ENCODE data around the gene CTBP2. TPM values are rescaled to one million over a fixed set of nuclear protein-coding genes. Genes with fewer than 3 reads are reported as not detected.
A peak's percentile ranks its signal among the peaks of the same experiment; 100 is the strongest.
"Not testable (repeated sequence)": the region's sequence is repeated elsewhere in the genome, so short reads cannot be mapped to it uniquely, and the experiment has no call there.

Gene CTBP2
- total RNA-seq, 1 donor from 2014 or later: 46.9 TPM

DNA sequence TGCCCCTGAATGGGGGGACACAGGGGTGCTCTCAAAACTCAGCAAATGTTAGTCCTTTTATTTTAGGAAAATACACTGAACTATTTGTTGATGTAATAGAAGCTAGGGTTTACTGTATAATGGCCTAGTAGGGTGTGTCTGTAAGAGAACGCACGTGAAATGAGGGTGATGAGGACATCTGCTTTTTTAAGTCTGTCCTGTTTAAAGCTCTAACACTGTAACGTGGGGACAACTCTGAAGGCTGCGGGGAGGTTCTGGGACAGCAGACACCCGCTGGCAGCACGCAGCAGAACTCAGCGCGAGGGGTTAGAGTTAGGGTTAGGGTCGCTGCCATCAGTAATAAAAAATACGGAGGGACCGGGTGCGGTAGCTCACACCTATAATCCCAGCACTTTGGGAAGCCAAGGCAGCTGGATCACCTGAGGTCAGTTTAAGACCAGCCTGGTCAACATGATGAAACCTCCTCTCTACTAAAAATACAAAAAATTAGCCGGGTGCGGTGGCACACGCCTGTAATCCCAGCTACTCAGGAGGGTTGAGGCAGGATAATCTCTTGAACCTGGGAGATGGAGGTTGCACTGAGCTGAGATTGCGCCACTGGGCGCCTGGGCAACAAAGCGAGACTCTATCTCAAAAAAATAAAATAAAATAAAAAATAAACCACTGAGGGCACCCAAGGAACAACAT lies 98.0 kb downstream of the CTBP2 start:
- DNase-seq (ENCODE audit: low spot score): no peak
- intact Hi-C loops (cut with DNase I): loop anchor here (10.0 kb wide), 1 partner anchor 92 kb away; no protein-coding TSS in a partner anchor
- no peak for ATAC-seq

DNA sequence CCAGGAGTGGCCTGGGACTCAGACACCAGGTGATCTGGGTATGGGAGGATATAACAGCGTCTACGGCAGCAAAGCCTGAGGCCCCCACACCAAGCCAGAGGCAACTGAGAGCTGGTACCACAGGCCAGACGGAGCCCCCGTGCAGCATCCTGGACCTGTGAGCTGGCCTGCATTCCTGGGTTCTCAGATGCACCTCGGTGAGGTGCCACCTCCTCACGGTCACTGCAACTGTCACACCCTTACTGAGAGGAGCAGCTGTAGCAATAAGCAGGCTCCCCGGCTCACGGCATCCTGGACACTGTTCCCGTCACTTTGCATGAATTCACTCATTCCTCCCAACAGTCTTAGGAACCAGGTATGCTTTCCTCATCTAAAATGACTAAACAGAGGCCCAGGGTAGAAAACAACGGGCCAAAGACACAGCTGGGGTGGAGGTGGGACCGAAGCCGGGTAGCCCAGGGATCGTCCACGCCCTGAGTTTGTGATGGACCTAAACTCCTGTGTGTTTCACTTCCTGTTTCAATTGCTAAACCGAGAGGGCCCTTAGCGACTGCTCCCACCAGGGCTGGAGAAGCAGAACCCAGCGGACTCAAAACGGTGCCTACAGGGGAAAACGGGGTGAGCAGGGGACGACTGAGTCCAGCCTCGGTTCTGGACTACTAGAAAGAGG lies 98.7 kb downstream of the CTBP2 start:
- DNase-seq (ENCODE audit: low spot score): no peak
- intact Hi-C loops (cut with DNase I): loop anchor here (10.0 kb wide), 1 partner anchor 93 kb away; no protein-coding TSS in a partner anchor
- no peak for ATAC-seq

DNA sequence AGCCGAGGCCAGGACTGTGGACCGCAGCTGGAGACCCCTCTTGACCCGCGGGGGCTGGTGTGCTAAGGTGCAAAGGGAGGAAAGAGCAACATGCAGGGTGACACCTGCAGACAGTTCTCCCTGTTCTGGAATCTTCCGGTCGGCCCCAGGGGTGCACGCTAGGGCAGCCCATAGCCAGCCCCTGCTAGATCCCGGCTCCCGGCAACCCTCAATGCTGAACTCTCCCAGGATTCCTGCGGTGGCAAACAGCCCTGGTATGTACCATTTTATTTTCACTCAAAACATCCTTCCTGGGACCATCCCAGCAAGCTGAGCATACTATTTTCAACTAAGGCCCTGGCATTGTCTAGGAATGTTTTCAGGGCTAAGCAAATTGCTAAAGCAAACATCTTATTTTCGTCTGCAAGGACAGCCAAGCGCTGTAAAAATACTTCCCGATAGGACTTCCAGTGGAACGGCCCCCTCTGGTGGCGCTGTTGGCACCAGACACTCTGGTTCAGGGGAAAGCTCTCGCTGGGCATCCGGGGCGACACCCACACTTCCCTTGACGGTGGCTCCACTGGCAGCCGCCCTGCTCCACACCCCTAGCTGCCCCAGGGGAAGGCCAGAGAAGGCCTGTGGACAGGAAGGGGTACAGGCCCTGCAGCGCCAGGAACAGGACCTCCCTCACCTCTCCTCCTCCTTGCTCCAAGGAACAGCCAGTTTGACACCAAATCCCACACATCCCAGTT lies 99.4 kb downstream of the CTBP2 start:
- intact Hi-C loops (cut with DNase I): loop anchor here (10.0 kb wide), 1 partner anchor 94 kb away; no protein-coding TSS in a partner anchor
- DNase-seq (ENCODE audit: low spot score) (peak; percentile 93), ATAC-seq (peak; percentile 64)

DNA sequence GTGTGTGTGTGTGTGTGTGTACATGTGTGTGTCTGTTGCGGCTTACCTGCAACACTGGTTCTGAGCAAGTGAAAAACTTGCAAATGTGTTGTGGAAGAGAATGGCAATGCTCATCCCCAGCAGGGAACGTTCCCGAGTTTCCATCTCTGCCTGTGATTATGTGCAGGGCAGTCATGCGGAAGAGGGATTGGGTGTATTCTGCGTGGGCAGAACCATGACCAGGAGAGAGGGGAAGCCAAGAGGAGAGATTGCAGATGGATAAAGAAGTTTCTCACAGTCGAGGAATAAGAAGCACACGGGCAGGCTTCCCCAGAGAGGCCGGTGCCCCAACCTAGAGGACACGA lies 99.9 kb downstream of the CTBP2 start:
- DNase-seq (ENCODE audit: low spot score): no peak
- ATAC-seq: peak; percentile 33
- intact Hi-C loops (cut with DNase I): loop anchor here (10.0 kb wide), 1 partner anchor 94 kb away; no protein-coding TSS in a partner anchor

DNA sequence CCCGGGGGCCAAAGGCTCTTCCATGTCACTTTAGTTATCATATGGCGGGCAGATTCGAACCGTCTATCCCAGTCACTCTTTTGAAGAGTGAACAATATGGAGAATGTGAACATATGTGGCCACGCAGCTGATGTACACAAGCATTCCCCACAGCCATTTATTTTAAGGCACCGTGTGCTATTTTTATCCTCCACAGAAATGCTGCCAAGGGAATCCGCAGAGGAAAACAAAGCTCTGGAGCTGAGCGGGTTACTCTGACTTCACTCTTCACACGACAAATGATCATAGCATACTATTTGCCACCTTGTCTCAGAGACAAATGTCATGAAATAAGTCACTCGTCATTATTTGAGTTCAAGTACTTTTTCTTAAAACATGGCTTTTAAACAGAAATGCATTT lies 100.3 kb downstream of the CTBP2 start:
- DNase-seq (ENCODE audit: low spot score) (no peak), ATAC-seq (no peak)

DNA sequence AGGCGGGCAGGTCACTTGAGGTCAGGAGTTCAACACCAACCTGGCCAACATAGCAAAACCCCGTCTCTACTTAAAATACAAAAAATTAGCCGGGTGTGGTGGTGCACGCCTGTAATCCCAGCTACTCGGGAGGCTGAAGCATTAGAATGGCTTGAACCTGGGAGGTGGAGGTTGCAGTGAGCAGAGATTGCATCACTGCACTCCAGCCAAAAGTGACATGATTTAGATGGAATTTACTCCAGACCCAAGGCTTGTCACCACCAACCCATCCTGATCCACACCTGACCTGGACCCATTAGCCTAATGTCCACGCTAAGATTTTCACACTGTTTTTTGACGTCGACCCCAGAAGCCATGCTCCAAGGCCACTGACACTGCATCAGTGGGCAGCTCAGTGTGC lies 101.0 kb downstream of the CTBP2 start:
- ATAC-seq; DNase-seq (ENCODE audit: low spot score); intact Hi-C loops (cut with DNase I): not testable (repeated sequence)

More for the DNA sequence above, 100.3 kb downstream of the CTBP2 start:
- intact Hi-C loops (cut with DNase I): loop anchor here (10.0 kb wide), 1 partner anchor 95 kb away; no protein-coding TSS in a partner anchor

DNA sequence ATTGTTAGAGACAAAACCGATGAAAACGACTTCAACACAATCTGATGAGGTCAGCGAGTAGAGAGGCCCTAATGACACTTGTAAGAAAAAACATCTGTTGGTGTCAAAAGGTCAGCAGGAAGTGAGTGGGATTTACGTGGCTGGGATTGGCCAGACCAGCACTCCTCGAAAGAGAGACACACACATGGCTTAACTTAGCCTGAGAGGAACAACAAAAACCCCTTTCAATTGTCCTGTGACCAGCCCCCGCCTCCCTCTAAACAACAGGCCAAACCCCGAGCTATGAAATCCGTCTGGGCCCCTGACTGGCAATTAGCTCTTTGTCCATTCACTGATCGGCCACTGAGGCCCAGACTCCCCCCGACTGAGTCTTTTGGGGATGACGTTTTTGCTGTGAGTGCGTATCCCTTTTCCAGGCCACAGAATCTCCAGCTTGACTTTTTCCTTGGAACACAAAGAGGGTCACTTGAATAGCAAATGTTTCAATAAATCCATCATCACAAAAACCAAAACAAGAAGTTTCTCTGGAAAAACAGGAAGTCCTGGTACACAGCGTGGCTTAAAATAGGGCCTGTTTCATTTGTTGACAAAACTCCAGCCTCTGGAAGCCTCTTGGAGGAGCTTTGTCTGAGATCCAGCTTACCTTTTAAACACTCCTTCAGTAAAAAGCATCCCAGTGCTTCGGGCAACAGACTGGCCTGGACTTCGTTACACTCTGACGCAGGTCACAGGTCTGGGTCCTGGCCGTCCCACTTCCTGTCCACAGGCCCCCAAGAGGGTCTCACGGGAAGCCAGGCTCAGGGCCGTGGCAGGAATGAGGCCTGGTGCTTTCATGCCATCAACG lies 103.0 kb downstream of the CTBP2 start:
- intact Hi-C loops (cut with DNase I): no loop called here
- DNase-seq (ENCODE audit: low spot score) (peak; percentile 87), ATAC-seq (peak; percentile 89)

DNA sequence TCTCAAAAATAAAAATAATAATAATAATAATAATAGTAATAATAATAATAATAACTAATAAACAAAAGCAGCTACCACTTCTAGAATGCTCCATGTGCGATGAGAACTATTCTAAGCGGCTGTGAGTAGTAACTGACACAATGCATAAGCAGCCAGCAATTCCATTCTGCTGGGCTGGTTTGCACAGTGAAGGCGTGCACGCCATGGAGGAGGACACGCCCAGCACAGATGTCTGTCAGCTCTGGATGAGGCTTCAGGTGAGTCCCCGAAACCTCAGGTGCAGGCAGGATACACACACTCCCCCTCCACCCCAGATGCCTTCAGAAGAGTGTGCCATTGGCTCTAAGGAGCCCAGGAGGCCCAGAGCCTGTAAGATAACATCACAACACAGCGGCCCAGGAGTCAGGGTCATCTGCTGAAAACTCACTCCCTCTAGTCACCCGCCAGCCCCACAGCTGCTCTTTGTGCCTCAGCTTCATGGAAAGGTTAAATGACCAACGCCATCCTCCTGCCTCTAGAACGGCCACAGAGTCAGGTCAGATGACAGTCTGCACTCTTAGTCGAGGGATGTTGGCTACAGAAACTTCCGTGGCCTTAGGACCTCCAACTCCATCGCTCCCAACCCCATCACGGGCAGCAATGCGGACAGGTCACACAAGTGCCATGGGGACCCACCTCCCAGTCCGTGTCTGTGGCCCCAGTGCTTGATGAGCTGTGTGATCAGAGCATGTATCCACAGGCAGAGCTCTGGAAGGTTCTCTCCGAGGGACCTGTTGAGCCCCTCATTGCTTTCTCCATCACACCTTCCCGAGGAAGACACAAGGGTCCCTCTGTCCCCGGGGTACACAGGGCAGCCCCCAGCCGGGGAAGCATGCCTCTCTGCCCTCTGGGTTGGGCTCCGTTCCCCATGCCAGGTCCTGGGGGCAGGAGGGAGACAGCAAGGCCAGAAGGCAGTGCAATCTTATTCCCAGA lies 103.9 kb downstream of the CTBP2 start:
- intact Hi-C loops (cut with DNase I): no loop called here
- DNase-seq (ENCODE audit: low spot score) (no peak), ATAC-seq (no peak)

DNA sequence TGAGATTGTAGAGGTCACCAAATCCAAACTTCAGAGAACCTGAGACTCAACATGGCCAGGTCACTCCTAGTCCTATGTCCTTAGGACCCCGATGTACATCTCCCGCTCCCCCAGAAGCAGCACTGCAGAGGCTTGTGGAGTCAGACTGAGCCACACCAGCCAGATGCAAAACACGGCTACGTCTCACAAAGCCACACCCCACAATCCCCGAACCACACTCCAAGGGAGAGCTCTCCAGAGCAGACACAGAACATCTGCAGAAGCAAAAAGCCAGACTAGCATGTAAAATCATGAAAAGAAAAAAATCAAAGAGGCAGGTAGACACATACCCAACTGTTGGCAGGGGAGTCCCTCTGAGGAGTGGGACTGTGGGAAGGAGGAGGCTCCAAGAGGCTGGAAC lies 104.9 kb downstream of the CTBP2 start:
- ATAC-seq (no peak), DNase-seq (ENCODE audit: low spot score) (no peak)
- intact Hi-C loops (cut with DNase I): no loop called here

DNA sequence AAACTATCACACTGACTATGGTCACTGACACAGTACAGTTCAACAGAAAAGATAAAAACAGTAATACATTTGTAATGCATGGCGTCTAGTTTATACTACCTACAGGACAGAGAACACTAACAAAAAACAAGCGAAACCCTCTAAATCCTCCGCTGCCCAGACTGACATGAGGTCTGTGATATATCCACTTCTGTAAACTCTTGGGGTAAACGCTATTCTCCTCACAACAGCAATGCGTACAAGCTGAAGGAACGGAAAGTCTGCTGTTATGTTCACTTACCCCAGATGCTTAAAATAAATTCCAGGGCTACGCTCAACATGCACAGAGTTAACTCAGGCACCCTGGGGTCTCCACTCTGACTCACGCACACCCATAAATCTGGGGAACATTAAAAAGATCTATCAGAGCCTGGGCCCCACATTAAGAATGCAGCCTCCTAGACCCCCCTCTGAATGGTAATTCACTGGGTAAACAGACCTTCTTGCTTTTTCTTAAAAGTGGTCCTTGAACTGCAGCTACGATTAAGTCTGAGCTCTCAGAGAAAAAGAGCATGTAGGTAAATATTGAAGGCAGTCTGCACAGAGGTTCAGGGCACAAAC lies 105.6 kb downstream of the CTBP2 start:
- ATAC-seq: no peak
- no peak for DNase-seq (ENCODE audit: low spot score)
- intact Hi-C loops (cut with DNase I): no loop called here

DNA sequence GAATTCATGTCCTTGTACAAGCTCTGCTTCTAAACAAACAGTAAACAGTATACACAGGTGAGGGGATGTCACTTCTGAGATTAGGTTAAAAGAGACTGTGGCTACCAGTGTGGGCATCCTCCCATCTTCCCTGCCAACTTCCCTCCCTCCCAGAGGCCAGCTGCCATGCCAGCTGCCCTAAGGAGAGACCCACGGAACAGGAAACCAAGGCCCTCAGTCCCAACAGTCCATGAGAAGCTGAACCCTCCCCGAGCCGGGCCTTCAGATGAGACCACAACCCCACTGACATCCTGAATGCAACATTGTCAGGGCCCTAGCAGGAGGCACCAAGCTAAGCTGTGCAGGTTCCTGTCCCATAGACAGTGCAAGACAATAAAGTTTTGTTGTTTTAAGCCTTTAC lies 106.1 kb downstream of the CTBP2 start:
- ATAC-seq (no peak), DNase-seq (ENCODE audit: low spot score) (no peak)
- intact Hi-C loops (cut with DNase I): no loop called here

DNA sequence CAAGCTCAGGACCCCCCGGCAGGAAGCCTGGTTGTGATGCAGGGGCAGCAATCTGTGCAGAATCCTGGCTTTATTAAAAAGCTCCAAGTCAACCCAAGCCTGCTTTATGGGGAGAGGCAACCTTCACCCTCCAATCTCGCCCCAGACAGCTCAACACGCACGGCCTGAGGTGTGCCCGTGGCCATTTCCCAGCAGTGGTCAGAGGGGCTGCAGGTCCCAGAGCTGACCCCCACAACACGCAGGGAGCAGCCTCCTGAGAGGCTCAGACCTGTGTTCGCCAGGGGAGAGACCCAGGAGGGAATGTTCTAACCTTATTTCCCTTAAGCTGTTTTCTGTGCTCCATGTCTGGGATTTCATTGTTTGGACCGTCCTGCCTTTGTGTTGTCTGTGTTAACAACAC lies 108.2 kb downstream of the CTBP2 start:
- no peak for ATAC-seq
- intact Hi-C loops (cut with DNase I): no loop called here
- DNase-seq (ENCODE audit: low spot score): no peak

DNA sequence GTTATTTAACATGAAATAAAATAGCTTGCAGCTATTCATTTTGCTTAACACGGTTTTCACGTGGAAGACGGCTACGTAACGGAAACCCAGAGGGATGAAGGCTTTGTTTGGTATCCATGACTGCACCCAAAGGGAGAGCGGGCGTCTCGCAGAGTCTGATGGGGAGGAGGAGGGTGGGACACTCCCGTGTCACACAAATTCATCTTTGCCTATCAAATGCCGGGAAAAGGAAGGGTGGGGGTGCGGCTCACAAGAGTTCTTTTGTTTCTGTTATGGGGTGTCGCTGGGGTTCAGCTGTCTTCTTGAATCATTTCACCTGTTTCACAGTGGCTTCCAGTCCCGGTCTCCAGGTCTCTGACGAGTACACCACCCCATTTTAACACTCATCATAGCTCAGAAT lies 110.0 kb downstream of the CTBP2 start:
- ATAC-seq (no peak), DNase-seq (ENCODE audit: low spot score) (no peak)
- intact Hi-C loops (cut with DNase I): no loop called here

DNA sequence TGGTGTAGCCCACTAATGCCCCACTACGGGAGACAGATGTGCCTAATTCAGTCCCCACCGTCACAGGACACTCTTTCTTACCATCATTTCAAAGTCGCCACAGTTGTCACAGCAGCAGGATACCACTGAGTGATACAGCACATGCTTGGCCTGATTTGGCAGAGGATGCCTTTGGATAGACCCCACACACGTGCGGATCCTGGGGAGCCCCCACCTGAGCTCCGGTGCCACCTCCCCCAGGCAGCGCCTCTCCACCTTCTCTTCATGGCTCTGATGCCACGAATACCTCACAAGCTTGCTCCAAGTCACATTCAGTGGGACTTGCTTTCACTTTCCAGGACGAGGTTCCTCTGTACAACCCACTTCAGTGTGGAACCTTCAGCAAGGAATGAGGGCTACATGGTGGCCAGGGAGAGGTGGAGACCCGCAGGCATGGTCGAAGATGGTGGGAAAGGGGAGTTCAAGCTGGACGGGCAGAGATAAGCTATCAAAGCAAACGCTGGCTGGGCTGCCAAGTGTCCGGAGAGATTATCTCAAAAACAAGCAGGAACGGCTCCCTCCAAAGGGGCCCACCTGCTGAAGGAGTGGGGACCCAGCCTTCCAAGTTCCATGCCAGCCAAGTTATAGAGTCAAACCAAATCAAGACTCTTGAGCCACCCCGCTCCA lies 111.0 kb downstream of the CTBP2 start:
- no peak for ATAC-seq
- intact Hi-C loops (cut with DNase I): loop anchor here (10.0 kb wide), 1 partner anchor 55 kb away; no protein-coding TSS in a partner anchor
- no peak for DNase-seq (ENCODE audit: low spot score)

DNA sequence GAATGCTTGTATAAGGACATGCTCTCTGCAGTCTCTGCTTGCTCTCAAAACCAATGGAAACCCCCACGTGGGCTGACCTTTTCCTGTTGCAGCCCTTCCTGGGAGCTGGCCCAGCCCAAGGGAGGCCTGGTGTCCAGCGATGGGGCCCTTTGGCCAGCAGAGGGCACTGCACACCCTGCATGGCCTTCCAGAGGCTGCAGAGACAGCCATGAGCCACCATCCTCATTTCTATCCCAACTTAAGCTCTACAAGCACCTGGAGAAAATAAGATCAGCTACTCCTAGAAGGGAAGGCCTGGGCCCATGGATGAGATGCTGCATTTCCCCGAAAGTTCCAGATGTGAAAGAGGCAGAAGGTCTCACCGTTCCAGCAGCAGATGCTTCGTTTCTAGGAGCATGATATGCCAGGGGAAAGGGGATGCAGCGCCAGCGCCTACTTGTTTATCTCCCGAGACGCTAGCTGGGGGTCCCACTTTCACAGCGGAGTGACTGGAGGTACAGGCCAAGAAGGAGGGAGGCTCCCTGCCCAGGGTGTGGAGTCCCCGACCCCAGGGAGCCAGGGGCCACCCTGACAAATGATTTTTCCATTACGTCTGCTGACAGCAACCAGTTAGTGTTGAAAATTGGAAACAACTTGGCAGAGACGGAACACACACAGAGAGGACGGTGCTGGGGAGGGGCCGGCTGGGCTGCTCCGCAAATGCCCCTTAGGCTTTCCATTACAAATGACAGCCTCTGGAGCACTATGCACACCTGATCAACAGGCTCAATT lies 112.1 kb downstream of the CTBP2 start:
- peak; percentile 93 for ATAC-seq
- DNase-seq (ENCODE audit: low spot score): peak; percentile 92
- intact Hi-C loops (cut with DNase I): loop anchor here (10.0 kb wide), 1 partner anchor 53 kb away; no protein-coding TSS in a partner anchor

Measured in sciatic nerve (tissue), 2 donors.